Measurements from ENCODE around the gene CALCOCO1. TPM values are rescaled to one million over a fixed set of nuclear protein-coding genes. Genes with fewer than 3 reads are reported as not detected.

The CALCOCO1 gene
- total RNA-seq, 1 experiment from 2014 or later, result 48.0 TPM

DNA sequence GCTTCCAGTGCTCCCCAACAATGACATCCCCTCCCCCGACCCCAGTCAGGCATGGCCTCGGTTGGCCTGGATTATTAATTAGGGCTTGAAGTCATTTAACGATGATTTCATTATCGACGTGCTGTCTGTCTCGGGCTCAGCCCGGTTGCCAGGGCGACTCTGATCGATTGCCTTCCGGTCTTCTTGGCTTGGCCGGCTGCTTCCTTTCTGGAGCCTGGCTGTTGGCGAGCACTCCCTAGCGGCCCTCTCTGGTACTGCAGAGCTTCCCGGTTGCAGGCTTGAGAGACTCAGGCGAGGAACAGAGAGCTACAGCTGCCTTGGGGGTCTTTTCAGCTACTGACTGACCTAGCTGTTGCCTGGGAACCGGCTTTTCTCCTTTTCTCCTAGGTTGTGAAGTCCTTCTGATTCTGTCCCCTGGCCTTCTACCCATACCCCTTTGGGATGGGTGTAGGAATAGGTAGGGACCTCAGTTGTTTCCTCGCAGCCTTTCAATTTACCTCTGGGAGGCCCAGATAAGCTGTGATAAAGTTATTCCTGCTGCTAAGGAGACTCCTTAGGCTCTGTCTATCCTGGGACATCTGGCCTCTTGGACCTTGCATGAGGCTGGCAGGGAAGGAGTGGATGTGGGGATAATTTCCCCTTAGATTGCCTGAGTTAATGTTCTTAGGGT, 30.0 kb upstream of the CALCOCO1 start:
- Histone ChIP-seq H3K27ac (ENCODE audit: low read length) (peak overlapping the region; percentile 48), H3K36me3 (ENCODE audit: control insufficient read depth, insufficient read depth, low read length) (no peaks in the 10 kb centered on the region), H3K9me3 (ENCODE audit: control insufficient read depth, insufficient read depth, low read depth, low read length) (no peaks in the 10 kb centered on the region), H3K4me1 (ENCODE audit: control insufficient read depth, insufficient read depth, low read length) (peaks cover 26% of the 10 kb centered on the region), H3K4me3 (ENCODE audit: low read depth in 2 of 2, low read length in 2 of 2) (no peak overlapping the region), H3K27me3 (ENCODE audit: control insufficient read depth, insufficient read depth, low read length) (no peaks in the 10 kb centered on the region)
- in situ Hi-C loops (cut with HindIII; ENCODE audit: low pct_unique_long_range_greater_than_20kb, low sequenced_read_pairs), result no loop called here
- intact Hi-C loops (cut with micrococcal nuclease; ENCODE audit: unreplicated experiment), result no loop called here
- CTCF ChIA-PET, result interaction anchor here (0.6 to 4.1 kb wide), 14 partner anchors 11 to 381 kb away, joined by 3 to 19 read pairs (median 4); no protein-coding TSS in a partner anchor
- no TSS peak for BruUV-seq (replicated peaks)
- DNase-seq (ENCODE audit: low read depth, low spot score), result no peak
- TF ChIP-seq POLR2AphosphoS5 (IDR thresholded peaks at IDR 0.05; ENCODE audit: low read depth, low read length), result no peak
- TF ChIP-seq, protein P1, sequence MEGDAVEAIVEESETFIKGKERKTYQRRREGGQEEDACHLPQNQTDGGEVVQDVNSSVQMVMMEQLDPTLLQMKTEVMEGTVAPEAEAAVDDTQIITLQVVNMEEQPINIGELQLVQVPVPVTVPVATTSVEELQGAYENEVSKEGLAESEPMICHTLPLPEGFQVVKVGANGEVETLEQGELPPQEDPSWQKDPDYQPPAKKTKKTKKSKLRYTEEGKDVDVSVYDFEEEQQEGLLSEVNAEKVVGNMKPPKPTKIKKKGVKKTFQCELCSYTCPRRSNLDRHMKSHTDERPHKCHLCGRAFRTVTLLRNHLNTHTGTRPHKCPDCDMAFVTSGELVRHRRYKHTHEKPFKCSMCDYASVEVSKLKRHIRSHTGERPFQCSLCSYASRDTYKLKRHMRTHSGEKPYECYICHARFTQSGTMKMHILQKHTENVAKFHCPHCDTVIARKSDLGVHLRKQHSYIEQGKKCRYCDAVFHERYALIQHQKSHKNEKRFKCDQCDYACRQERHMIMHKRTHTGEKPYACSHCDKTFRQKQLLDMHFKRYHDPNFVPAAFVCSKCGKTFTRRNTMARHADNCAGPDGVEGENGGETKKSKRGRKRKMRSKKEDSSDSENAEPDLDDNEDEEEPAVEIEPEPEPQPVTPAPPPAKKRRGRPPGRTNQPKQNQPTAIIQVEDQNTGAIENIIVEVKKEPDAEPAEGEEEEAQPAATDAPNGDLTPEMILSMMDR (IDR thresholded peaks at IDR 0.05), result peak; percentile 96
- POLR2A ChIA-PET, result interaction anchor here (1.1 kb wide), 1 partner anchor 235 kb away, joined by 7 read pairs; no protein-coding TSS in a partner anchor
- ATAC-seq, result peak; percentile 62

DNA sequence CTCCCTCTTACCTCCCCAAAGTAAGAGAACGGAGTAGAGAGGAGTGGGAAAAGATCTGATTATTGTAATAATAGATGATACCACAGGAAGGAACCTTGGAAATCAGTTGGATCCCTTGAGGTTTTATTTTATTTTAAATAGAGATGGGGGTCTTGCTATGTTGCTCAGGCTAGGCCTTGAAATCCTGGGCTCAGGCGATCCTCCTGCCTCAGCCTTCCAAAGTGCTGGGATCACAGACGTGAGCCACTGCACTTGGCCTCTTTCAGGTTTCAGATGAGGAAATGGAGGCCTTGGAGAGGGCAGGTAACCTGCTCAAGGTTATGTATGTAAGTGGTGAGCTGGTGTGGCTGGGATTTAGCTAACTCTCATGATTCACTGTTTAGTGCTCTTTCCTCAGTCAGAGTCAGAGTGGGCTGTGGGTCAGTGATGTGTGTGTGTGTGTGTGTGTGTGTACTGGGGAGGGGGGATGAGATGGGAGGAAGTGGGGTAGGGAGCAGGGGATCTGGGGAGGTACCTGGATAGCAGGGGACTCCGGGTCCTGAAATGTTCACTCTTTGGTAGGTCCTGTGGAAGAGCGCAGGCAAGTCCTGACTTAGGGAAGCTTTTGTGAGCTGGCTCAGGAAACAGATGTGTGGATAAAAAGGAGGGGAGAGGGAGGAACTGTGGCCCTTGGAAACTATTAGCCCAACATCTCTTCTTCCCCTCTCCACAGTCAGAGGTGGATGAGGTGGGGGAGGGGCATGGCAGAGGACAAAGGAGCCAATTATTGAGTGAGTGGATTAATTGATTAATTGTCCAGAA, 29.2 kb upstream of the CALCOCO1 start:
- ChIA-PET CTCF (interaction anchor here (0.6 to 4.1 kb wide), 13 partner anchors 10 to 381 kb away, joined by 3 to 19 read pairs (median 4); no protein-coding TSS in a partner anchor), POLR2A (interaction anchor here (1.1 kb wide), 1 partner anchor 236 kb away, joined by 7 read pairs; no protein-coding TSS in a partner anchor)
- BruUV-seq (replicated peaks), result no TSS peak
- intact Hi-C loops (cut with micrococcal nuclease; ENCODE audit: unreplicated experiment), result no loop called here
- TF ChIP-seq, protein P2, sequence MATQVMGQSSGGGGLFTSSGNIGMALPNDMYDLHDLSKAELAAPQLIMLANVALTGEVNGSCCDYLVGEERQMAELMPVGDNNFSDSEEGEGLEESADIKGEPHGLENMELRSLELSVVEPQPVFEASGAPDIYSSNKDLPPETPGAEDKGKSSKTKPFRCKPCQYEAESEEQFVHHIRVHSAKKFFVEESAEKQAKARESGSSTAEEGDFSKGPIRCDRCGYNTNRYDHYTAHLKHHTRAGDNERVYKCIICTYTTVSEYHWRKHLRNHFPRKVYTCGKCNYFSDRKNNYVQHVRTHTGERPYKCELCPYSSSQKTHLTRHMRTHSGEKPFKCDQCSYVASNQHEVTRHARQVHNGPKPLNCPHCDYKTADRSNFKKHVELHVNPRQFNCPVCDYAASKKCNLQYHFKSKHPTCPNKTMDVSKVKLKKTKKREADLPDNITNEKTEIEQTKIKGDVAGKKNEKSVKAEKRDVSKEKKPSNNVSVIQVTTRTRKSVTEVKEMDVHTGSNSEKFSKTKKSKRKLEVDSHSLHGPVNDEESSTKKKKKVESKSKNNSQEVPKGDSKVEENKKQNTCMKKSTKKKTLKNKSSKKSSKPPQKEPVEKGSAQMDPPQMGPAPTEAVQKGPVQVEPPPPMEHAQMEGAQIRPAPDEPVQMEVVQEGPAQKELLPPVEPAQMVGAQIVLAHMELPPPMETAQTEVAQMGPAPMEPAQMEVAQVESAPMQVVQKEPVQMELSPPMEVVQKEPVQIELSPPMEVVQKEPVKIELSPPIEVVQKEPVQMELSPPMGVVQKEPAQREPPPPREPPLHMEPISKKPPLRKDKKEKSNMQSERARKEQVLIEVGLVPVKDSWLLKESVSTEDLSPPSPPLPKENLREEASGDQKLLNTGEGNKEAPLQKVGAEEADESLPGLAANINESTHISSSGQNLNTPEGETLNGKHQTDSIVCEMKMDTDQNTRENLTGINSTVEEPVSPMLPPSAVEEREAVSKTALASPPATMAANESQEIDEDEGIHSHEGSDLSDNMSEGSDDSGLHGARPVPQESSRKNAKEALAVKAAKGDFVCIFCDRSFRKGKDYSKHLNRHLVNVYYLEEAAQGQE (IDR thresholded peaks at IDR 0.05; ENCODE audit: insufficient read depth in 1 of 2, low read depth in 2 of 2, low read length in 1 of 2), result no peak
- TF ChIP-seq, protein P1 (IDR thresholded peaks at IDR 0.05), result no peak
- TF ChIP-seq TCF7L2 (IDR thresholded peaks at IDR 0.05; ENCODE audit: low read depth, low read length) (no peak), SIN3A (IDR thresholded peaks at IDR 0.05; ENCODE audit: borderline replicate concordance, insufficient read depth, low read depth, low read length) (no peak), POLR2AphosphoS5 (IDR thresholded peaks at IDR 0.05; ENCODE audit: low read depth, low read length) (no peak)
- Histone ChIP-seq H3K4me3 (ENCODE audit: low read depth in 2 of 2, low read length in 2 of 2) (no peak overlapping the region), H3K27me3 (ENCODE audit: control insufficient read depth, insufficient read depth, low read length) (no peaks in the 10 kb centered on the region), H3K36me3 (ENCODE audit: control insufficient read depth, insufficient read depth, low read length) (no peaks in the 10 kb centered on the region), H3K27ac (ENCODE audit: low read length) (peak overlapping the region; percentile 48), H3K4me1 (ENCODE audit: control insufficient read depth, insufficient read depth, low read length) (peaks cover 33% of the 10 kb centered on the region), H3K9me3 (ENCODE audit: control insufficient read depth, insufficient read depth, low read depth, low read length) (no peaks in the 10 kb centered on the region)
- in situ Hi-C loops (cut with HindIII; ENCODE audit: low pct_unique_long_range_greater_than_20kb, low sequenced_read_pairs), result no loop called here
- DNase-seq (ENCODE audit: low read depth, low spot score), result no peak
- ATAC-seq, result peak; percentile 35; the same call in 1 of the 2 replicates
